Astrocyte (in vitro differentiated cells and primary cell): ENCODE data around the gene HMGXB3.

Experiments
- EZH2 ChIP-seq: IDR thresholded peaks from 2 replicates; pipeline ENCODE4 v1.6.1; 2012; ENCODE audit warnings: mild to moderate bottlenecking, low read length, inconsistent platforms; ENCODE audit not compliant: insufficient read depth
- TF ChIP-seq, protein P1 (sequence below): IDR thresholded peaks from 2 replicates; pipeline ENCODE4 v1.5.1; 2011; ENCODE audit warnings: low read depth, mild to moderate bottlenecking, inconsistent platforms, low read length, moderate library complexity; ENCODE audit not compliant: insufficient read depth

DNA sequence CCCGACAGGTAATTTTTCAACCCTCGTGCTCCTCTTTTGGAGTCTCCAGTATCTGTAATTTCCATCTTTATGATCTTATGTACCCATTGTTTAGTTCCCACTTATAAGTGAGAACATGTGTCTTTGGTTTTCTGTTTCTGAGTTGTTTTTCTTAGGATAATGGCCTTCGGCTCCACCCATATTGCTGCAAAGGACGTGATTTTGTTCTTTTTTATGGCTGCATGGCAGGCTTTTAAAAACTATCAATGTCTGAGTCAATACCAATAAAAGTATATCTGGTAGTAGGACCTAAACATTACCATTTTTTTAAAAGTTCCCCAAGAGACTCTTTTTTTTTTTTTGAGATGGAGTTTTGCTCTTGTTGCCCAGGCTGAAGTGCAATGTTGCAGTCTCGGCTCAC, 43.9 kb upstream of the HMGXB3 start:
- TF ChIP-seq, protein P1, sequence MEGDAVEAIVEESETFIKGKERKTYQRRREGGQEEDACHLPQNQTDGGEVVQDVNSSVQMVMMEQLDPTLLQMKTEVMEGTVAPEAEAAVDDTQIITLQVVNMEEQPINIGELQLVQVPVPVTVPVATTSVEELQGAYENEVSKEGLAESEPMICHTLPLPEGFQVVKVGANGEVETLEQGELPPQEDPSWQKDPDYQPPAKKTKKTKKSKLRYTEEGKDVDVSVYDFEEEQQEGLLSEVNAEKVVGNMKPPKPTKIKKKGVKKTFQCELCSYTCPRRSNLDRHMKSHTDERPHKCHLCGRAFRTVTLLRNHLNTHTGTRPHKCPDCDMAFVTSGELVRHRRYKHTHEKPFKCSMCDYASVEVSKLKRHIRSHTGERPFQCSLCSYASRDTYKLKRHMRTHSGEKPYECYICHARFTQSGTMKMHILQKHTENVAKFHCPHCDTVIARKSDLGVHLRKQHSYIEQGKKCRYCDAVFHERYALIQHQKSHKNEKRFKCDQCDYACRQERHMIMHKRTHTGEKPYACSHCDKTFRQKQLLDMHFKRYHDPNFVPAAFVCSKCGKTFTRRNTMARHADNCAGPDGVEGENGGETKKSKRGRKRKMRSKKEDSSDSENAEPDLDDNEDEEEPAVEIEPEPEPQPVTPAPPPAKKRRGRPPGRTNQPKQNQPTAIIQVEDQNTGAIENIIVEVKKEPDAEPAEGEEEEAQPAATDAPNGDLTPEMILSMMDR = no peak
- TF ChIP-seq EZH2 = no peak
